Measurements from ENCODE around the gene UBAC1.

- TF ChIP-seq, protein P1, sequence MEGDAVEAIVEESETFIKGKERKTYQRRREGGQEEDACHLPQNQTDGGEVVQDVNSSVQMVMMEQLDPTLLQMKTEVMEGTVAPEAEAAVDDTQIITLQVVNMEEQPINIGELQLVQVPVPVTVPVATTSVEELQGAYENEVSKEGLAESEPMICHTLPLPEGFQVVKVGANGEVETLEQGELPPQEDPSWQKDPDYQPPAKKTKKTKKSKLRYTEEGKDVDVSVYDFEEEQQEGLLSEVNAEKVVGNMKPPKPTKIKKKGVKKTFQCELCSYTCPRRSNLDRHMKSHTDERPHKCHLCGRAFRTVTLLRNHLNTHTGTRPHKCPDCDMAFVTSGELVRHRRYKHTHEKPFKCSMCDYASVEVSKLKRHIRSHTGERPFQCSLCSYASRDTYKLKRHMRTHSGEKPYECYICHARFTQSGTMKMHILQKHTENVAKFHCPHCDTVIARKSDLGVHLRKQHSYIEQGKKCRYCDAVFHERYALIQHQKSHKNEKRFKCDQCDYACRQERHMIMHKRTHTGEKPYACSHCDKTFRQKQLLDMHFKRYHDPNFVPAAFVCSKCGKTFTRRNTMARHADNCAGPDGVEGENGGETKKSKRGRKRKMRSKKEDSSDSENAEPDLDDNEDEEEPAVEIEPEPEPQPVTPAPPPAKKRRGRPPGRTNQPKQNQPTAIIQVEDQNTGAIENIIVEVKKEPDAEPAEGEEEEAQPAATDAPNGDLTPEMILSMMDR (IDR thresholded peaks at IDR 0.05; ENCODE audit: low read depth, low read length, missing input control) = no peak
- TF ChIP-seq RAD21 (IDR thresholded peaks at IDR 0.05) (no peak), TAF1 (conservative IDR thresholded peaks at IDR 0.05) (no peak), JUND (IDR thresholded peaks at IDR 0.05) (no peak), YY1 (IDR thresholded peaks at IDR 0.05) (no peak), HNF4A (conservative IDR thresholded peaks at IDR 0.05) (no peak), SP1 (IDR thresholded peaks at IDR 0.05) (no peak)
Measured at GRCh38 chr9:135962696-135963307, 1.6 kb upstream of the UBAC1 start.

Data from liver (tissue), 3 donors.